H1 (cell line): ENCODE results near the gene FPR3.

Experiments used
- CHD1 ChIP-seq: IDR thresholded peaks from 2 replicates; pipeline ENCODE4 v1.6.1; 2012; ENCODE audit warnings: low read depth, low read length, improper control_type of control experiment
- EZH2 ChIP-seq: fragments of 200-600 bp; sonication (generic); IDR thresholded peaks from 2 replicates; pipeline ENCODE4 v1.7.1; 2012; ENCODE audit warnings: low read depth, mild to moderate bottlenecking, moderate library complexity, low read length, inconsistent platforms; ENCODE audit not compliant: severe bottlenecking
- RXRA ChIP-seq: IDR thresholded peaks from 2 replicates; pipeline ENCODE4 v1.6.1; 2011; ENCODE audit warnings: low read depth, mild to moderate bottlenecking, low read length, moderate library complexity; ENCODE audit not compliant: insufficient read depth
- SIN3A ChIP-seq, 2 experiments: IDR thresholded peaks in 1 of 2; conservative IDR thresholded peaks in 1 of 2; 2 replicates each; pipeline ENCODE4 v1.6.1; 2011 to 2012; ENCODE audit warnings: low read length in 2 of 2, improper control_type of control experiment in 1 of 2, low read depth in 1 of 2, mild to moderate bottlenecking in 1 of 2
- TF ChIP-seq, protein P1 (sequence below), 3 experiments: IDR thresholded peaks; 1 replicate in 2 of 3; 2 replicates in 1 of 3; pipeline versions ENCODE4 v1.5.1 to v1.6.1; 2011; ENCODE audit warnings: low read length in 3 of 3, mild to moderate bottlenecking in 3 of 3, inconsistent platforms in 2 of 3, low read depth in 1 of 3, moderate library complexity in 1 of 3; ENCODE audit not compliant: insufficient read depth in 1 of 3; ENCODE audit errors: control extremely low read depth in 1 of 3

- TF ChIP-seq EZH2 (no peak), CHD1 (no peak), RXRA (no peak), SIN3A (conservative IDR thresholded peaks at IDR 0.05 in 1 of 2, IDR thresholded peaks at IDR 0.05 in 1 of 2; ENCODE audit: low read depth in 1 of 2, low read length in 2 of 2) (no peak)
- TF ChIP-seq, protein P1, sequence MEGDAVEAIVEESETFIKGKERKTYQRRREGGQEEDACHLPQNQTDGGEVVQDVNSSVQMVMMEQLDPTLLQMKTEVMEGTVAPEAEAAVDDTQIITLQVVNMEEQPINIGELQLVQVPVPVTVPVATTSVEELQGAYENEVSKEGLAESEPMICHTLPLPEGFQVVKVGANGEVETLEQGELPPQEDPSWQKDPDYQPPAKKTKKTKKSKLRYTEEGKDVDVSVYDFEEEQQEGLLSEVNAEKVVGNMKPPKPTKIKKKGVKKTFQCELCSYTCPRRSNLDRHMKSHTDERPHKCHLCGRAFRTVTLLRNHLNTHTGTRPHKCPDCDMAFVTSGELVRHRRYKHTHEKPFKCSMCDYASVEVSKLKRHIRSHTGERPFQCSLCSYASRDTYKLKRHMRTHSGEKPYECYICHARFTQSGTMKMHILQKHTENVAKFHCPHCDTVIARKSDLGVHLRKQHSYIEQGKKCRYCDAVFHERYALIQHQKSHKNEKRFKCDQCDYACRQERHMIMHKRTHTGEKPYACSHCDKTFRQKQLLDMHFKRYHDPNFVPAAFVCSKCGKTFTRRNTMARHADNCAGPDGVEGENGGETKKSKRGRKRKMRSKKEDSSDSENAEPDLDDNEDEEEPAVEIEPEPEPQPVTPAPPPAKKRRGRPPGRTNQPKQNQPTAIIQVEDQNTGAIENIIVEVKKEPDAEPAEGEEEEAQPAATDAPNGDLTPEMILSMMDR (IDR thresholded peaks at IDR 0.05; ENCODE audit: control extremely low read depth in 1 of 3, insufficient read depth in 1 of 3, low read depth in 1 of 3, low read length in 3 of 3), result peak; percentile 5 to 14 (median 10); a peak in 3 of 4 replicates
These were observed 22.0 kb upstream of the FPR3 start for GRCh38 chr19:51772977-51773376.
